ENCODE measurements around the gene PRF1.

PRF1 gene

DNA sequence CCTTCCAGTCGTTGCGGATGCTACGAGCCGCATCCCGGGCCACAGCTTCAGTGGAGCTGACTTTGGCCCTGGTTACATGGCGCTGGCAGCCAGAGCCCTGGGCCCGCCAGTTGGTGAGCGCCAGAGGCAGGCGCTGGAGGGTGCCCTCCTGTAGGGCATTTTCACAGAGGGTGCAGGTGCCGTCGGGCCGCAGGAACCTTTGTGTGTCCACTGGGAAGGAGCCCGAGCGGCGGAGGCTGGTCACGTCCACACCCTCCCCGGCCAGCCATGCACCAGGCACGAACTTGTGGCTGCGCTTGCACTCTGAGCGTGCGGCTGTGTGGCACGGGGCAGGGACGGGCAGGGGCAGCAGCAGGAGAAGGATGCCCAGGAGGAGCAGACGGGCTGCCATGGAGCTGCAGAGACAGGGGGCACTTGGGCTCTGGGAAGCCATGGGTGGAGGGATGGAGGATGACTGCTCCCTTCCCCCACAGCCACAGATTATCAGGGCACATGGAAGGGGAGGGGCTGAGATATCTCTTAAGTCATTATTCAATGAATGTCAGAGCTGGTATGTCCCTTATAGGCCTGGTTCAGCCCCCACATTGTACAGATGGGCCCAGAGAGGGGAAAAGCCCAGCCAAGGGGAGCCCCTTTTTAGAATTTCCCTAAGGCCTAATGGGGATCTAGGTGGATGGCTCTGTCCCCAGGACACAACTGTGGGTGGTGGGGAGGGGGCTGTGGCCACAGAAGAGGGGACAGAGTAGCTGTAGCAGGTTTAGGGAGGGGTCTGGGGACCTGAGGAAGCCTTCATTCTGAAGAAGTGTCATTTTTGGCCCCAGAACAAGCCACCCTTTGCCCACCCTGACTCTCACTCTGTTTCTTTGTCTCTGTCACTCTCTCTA lies 1.8 kb downstream of the PRF1 start:
- Histone ChIP-seq H3K27ac (ENCODE audit: low read depth, low read length) (no peak overlapping the region), H3K27me3 (ENCODE audit: insufficient read depth, low read length) (no peaks in the 10 kb centered on the region), H3K4me1 (ENCODE audit: control insufficient read depth, insufficient read depth, low read length, unreplicated experiment) (no peaks in the 10 kb centered on the region), H3K79me2 (ENCODE audit: control insufficient read depth, insufficient read depth, low read length, unreplicated experiment) (no peaks in the 10 kb centered on the region), H2AFZ (ENCODE audit: low read length, unreplicated experiment) (no peak overlapping the region), H3K4me3 (ENCODE audit: low read depth, low read length) (no peak overlapping the region), H3K36me3 (ENCODE audit: insufficient read depth, low read length) (no peaks in the 10 kb centered on the region)

- Histone ChIP-seq H3K4me3 (ENCODE audit: low read depth, low read length) (no peak overlapping the region), H3K27ac (ENCODE audit: low read depth, low read length) (no peak overlapping the region), H3K36me3 (ENCODE audit: insufficient read depth, low read length) (no peaks in the 10 kb centered on the region), H3K4me1 (ENCODE audit: control insufficient read depth, insufficient read depth, low read length, unreplicated experiment) (no peaks in the 10 kb centered on the region), H3K79me2 (ENCODE audit: control insufficient read depth, insufficient read depth, low read length, unreplicated experiment) (no peaks in the 10 kb centered on the region), H2AFZ (ENCODE audit: low read length, unreplicated experiment) (no peak overlapping the region), H3K27me3 (ENCODE audit: insufficient read depth, low read length) (no peaks in the 10 kb centered on the region)
Measured at GRCh38 chr10:70599791-70600190, 2.8 kb downstream of the PRF1 start.

GRCh38 chr10:70599319-70599718 lies 3.2 kb downstream of the PRF1 start:
- Histone ChIP-seq H2AFZ (ENCODE audit: low read length, unreplicated experiment) (no peak overlapping the region), H3K4me3 (ENCODE audit: low read depth, low read length) (no peak overlapping the region), H3K27me3 (ENCODE audit: insufficient read depth, low read length) (no peaks in the 10 kb centered on the region), H3K36me3 (ENCODE audit: insufficient read depth, low read length) (no peaks in the 10 kb centered on the region), H3K27ac (ENCODE audit: low read depth, low read length) (no peak overlapping the region), H3K4me1 (ENCODE audit: control insufficient read depth, insufficient read depth, low read length, unreplicated experiment) (no peaks in the 10 kb centered on the region), H3K79me2 (ENCODE audit: control insufficient read depth, insufficient read depth, low read length, unreplicated experiment) (no peaks in the 10 kb centered on the region)

- H2AFZ ChIP-seq (ENCODE audit: low read length, unreplicated experiment): no peak overlapping the region
- H3K4me3 ChIP-seq (ENCODE audit: low read depth, low read length): no peak overlapping the region
- H3K36me3 ChIP-seq (ENCODE audit: insufficient read depth, low read length): no peaks in the 10 kb centered on the region
- no peaks in the 10 kb centered on the region for H3K79me2 ChIP-seq (ENCODE audit: control insufficient read depth, insufficient read depth, low read length, unreplicated experiment)
- H3K27ac ChIP-seq (ENCODE audit: low read depth, low read length): no peak overlapping the region
- peaks cover under 1% of the 10 kb centered on the region; the same call in 1 of the 2 replicates for H3K27me3 ChIP-seq (ENCODE audit: insufficient read depth, low read length)
- H3K4me1 ChIP-seq (ENCODE audit: control insufficient read depth, insufficient read depth, low read length, unreplicated experiment): no peaks in the 10 kb centered on the region
Measured at GRCh38 chr10:70598857-70599295, 3.7 kb downstream of the PRF1 start.

DNA sequence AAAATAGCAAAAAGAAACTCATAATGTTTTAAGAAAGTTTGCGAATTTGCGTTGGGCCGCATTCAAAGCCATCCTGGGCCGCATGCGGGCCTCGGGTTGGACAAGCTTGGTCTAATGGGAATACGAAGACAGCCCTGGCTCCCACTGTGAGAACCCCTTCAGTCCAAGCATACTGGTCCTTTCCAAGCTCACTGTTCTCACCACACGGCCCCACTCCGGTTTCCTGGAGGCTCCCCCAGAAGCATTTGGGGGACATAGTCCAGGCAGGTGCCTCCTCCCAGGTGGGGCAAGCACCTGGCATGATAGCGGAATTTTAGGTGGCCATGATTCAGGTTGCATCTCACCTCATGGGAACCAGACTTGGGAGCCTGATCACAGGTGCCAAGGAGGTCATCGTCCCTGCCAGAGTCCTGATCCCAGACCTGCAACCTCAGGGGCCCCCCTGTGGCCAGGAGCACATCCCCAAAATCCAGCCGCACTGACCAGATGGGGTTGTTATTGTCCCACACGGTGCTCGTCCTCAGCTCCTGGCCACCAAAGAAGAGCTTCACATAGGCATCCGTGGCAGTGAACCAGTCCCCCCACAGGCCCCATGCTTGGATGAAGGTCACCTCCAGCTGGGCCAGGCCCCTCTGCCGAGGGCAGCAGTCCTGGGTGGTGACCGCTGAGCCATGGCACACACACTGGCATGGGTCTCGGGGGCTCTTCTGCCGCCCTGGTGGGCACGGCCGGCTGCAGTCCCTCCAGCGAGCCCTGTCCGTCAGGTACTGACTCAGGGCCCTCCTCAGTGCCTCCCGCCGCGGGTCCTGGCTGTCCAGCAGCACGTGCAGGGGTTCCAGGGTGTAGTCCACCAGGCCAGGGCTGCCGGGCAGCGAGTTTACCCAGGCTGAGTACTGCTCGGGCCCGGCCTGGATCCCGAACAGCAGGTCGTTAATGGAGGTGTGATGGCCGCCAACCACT lies 4.4 kb downstream of the PRF1 start:
- no peak overlapping the region for H3K27ac ChIP-seq (ENCODE audit: low read depth, low read length)
- H3K4me1 ChIP-seq (ENCODE audit: control insufficient read depth, insufficient read depth, low read length, unreplicated experiment): no peaks in the 10 kb centered on the region

DNA sequence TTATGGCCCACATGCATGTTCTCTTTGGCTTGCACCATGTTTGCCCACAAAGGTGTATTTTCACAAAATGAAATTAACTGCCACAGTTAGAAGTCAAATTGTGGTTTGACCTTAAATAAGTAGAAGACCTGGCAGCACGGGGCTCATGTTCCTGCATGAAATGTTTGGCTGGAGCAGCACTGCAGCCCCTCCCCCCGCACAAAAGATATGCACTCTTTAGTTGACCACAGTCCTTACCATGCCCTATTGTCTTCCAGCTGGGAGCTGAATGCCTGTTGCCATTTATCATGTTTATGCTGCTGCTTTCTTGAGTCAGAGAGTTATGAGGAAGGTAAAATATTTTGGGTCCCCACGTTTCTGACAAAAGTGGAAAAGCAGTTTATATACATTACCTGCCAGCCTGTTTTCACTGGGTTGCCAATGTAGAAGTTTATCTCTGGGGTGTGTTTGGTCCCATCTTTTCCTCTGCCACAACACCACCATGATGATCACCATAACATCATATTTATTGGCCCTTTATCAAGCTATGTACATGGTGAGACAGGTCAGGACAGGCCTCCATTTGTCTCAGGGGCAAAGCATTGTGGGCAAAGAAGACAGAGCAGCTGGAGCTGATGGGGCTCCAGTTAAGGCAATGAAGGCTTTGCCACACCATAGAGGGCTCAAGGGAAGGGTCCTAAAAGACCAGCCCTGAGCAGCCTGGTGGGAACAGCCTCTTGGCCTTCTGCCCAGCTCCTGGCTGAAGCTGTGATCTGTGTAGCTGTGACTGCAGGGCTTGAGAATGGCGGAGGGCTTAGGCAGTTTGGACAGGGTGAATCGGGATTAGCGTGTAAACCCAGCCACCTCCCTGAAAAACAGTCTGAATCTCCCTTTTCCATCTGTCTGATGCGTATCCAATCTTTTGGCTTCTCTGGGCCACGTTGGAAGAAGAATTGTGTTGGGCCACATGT lies 5.4 kb downstream of the PRF1 start:
- H3K4me1 ChIP-seq (ENCODE audit: control insufficient read depth, insufficient read depth, low read length, unreplicated experiment): no peaks in the 10 kb centered on the region
- H3K36me3 ChIP-seq (ENCODE audit: insufficient read depth, low read length): no peaks in the 10 kb centered on the region
- no peak overlapping the region for H3K4me3 ChIP-seq (ENCODE audit: low read depth, low read length)
- no peak overlapping the region for H2AFZ ChIP-seq (ENCODE audit: low read length, unreplicated experiment)
- no peak overlapping the region for H3K27ac ChIP-seq (ENCODE audit: low read depth, low read length)
- no peaks in the 10 kb centered on the region for H3K79me2 ChIP-seq (ENCODE audit: control insufficient read depth, insufficient read depth, low read length, unreplicated experiment)
- peaks cover 4% of the 10 kb centered on the region; the same call in 1 of the 2 replicates for H3K27me3 ChIP-seq (ENCODE audit: insufficient read depth, low read length)

More for the DNA sequence above, 4.4 kb downstream of the PRF1 start:
- Histone ChIP-seq H2AFZ (ENCODE audit: low read length, unreplicated experiment) (no peak overlapping the region), H3K27me3 (ENCODE audit: insufficient read depth, low read length) (peaks cover 4% of the 10 kb centered on the region; the same call in 1 of the 2 replicates), H3K36me3 (ENCODE audit: insufficient read depth, low read length) (no peaks in the 10 kb centered on the region), H3K79me2 (ENCODE audit: control insufficient read depth, insufficient read depth, low read length, unreplicated experiment) (no peaks in the 10 kb centered on the region), H3K4me3 (ENCODE audit: low read depth, low read length) (no peak overlapping the region)

DNA sequence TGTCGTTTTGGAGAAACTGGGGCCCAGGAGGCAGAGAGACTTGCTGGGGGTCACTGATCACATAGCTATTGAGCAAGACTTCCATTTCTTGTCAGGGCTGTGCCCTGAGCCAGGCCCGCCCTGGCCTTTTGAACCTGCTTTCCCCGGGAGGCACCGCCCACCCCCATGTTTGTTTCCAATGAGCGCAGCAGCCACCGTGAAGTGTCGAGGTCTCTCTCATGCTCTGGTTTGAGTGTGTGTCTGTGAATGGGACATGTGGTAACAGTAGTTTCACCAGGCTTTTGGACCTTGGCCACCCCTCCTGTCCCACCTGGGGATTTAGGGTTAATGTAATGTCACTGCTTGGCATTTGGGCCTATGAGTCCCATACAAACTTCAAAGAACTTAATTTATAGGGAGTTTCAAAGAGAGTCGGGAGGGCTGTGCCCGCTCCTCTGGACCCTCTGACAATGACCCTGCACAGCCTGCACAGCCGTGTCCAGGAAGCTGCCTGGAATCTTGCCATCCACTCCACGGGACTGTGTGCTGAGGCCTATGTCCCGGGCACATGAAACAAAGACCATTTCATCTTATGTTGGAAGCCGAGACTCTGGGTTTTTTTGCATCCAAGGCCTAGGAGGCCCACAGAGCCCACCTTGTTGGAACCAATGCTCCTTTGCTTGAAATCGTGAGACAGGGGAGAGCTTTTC lies 6.3 kb downstream of the PRF1 start:
- Histone ChIP-seq H2AFZ (ENCODE audit: low read length, unreplicated experiment) (no peak overlapping the region), H3K4me1 (ENCODE audit: control insufficient read depth, insufficient read depth, low read length, unreplicated experiment) (no peaks in the 10 kb centered on the region), H3K27me3 (ENCODE audit: insufficient read depth, low read length) (peaks cover 10% of the 10 kb centered on the region; the same call in 1 of the 2 replicates), H3K27ac (ENCODE audit: low read depth, low read length) (no peak overlapping the region), H3K79me2 (ENCODE audit: control insufficient read depth, insufficient read depth, low read length, unreplicated experiment) (no peaks in the 10 kb centered on the region), H3K4me3 (ENCODE audit: low read depth, low read length) (no peak overlapping the region), H3K36me3 (ENCODE audit: insufficient read depth, low read length) (no peaks in the 10 kb centered on the region)

- Histone ChIP-seq H2AFZ (ENCODE audit: low read length, unreplicated experiment) (no peak overlapping the region), H3K4me3 (ENCODE audit: low read depth, low read length) (no peak overlapping the region), H3K36me3 (ENCODE audit: insufficient read depth, low read length) (no peaks in the 10 kb centered on the region), H3K4me1 (ENCODE audit: control insufficient read depth, insufficient read depth, low read length, unreplicated experiment) (no peaks in the 10 kb centered on the region), H3K27me3 (ENCODE audit: insufficient read depth, low read length) (peaks cover 16% of the 10 kb centered on the region; the same call in 1 of the 2 replicates), H3K27ac (ENCODE audit: low read depth, low read length) (no peak overlapping the region), H3K79me2 (ENCODE audit: control insufficient read depth, insufficient read depth, low read length, unreplicated experiment) (no peaks in the 10 kb centered on the region)
Measured at GRCh38 chr10:70595566-70596016, 7.0 kb downstream of the PRF1 start.

- Histone ChIP-seq H3K27ac (ENCODE audit: low read depth, low read length) (no peak overlapping the region), H3K4me1 (ENCODE audit: control insufficient read depth, insufficient read depth, low read length, unreplicated experiment) (no peaks in the 10 kb centered on the region), H3K4me3 (ENCODE audit: low read depth, low read length) (no peak overlapping the region), H3K79me2 (ENCODE audit: control insufficient read depth, insufficient read depth, low read length, unreplicated experiment) (no peaks in the 10 kb centered on the region), H3K27me3 (ENCODE audit: insufficient read depth, low read length) (peaks cover 24% of the 10 kb centered on the region; the same call in 1 of the 2 replicates), H3K36me3 (ENCODE audit: insufficient read depth, low read length) (no peaks in the 10 kb centered on the region), H2AFZ (ENCODE audit: low read length, unreplicated experiment) (no peak overlapping the region)
Measured at GRCh38 chr10:70594161-70594560, 8.4 kb downstream of the PRF1 start.
